WERI-Rb-1 (cell line): ENCODE data around the gene PPM1L.

Experiments
- DNase-seq: peaks from one replicate; pipeline ENCODE4 v3.0.0-alpha.2; 2020
- H3K27ac ChIP-seq: fragments of 250-450 bp; sonication (Bioruptor Pico); 2 replicates; pipeline ENCODE4 v1.5.1; 2020; ENCODE audit warnings: mild to moderate bottlenecking, moderate library complexity
- H3K27me3 ChIP-seq: fragments of 250-450 bp; sonication (Bioruptor Pico); 2 replicates; pipeline ENCODE4 v1.5.1; 2021; ENCODE audit warnings: mild to moderate bottlenecking, low read depth, moderate library complexity; ENCODE audit not compliant: insufficient read depth, severe bottlenecking
- H3K36me3 ChIP-seq: fragments of 250-450 bp; sonication (Bioruptor Pico); 2 replicates; pipeline ENCODE4 v1.5.1; 2020; ENCODE audit warnings: mild to moderate bottlenecking, moderate library complexity
- H3K4me3 ChIP-seq: 2 replicates; pipeline ENCODE4 v1.5.1; 2011; ENCODE audit warnings: low read depth, mild to moderate bottlenecking, control low read depth, low read length
- H3K9me3 ChIP-seq: fragments of 250-450 bp; sonication (Bioruptor Pico); 2 replicates; pipeline ENCODE4 v1.5.1; 2021; ENCODE audit warnings: mild to moderate bottlenecking, moderate library complexity; ENCODE audit not compliant: severe bottlenecking
- TF ChIP-seq, protein P1 (sequence below): IDR thresholded peaks from 2 replicates; pipeline ENCODE4 v1.5.1; 2011; ENCODE audit warnings: low read depth, mild to moderate bottlenecking, control low read depth, inconsistent platforms, low read length

PPM1L gene

DNA sequence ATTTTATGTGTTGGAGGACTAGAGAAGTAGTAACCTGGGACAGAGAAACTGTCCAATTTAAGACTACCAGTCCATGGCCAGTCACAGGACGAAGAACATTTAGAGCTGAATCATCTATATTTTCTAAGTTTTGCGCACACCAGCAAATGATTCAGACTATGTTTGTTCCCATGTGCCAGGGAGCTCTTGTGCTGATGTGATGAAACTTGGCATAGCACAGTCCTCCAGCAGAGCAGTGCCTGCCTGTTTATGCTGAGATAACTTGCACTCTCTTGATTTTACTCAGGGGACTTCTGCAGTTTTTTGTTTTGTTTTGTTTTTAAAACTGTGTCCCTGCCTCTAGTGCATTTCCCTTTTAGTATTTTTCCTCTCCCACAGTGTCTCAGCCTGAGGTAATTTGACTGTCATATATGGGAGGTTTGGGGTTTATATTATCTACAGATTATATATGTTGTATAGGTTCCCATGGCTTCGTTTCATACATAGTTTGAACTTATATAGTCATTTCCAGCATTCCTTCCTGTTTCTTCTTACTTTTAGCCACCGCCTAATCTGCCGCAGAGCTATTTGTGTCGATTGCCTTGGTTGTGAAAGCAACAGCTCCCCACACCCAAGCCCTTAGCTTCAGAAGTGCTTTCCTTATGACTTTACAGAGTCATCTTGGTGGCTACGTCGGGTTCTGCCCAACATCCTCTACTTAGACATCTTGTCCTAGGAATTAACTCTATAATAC is 45.5 kb downstream of the PPM1L start:
- H3K27me3 ChIP-seq: no peaks in the 10 kb centered on the region
- no peak overlapping the region for H3K27ac ChIP-seq
- H3K36me3 ChIP-seq: no peaks in the 10 kb centered on the region
- no peaks in the 10 kb centered on the region for H3K9me3 ChIP-seq
- DNase-seq: no peak
- no peak overlapping the region for H3K4me3 ChIP-seq
- TF ChIP-seq, protein P1, sequence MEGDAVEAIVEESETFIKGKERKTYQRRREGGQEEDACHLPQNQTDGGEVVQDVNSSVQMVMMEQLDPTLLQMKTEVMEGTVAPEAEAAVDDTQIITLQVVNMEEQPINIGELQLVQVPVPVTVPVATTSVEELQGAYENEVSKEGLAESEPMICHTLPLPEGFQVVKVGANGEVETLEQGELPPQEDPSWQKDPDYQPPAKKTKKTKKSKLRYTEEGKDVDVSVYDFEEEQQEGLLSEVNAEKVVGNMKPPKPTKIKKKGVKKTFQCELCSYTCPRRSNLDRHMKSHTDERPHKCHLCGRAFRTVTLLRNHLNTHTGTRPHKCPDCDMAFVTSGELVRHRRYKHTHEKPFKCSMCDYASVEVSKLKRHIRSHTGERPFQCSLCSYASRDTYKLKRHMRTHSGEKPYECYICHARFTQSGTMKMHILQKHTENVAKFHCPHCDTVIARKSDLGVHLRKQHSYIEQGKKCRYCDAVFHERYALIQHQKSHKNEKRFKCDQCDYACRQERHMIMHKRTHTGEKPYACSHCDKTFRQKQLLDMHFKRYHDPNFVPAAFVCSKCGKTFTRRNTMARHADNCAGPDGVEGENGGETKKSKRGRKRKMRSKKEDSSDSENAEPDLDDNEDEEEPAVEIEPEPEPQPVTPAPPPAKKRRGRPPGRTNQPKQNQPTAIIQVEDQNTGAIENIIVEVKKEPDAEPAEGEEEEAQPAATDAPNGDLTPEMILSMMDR: no peak

- Histone ChIP-seq H3K27ac (no peak overlapping the region), H3K4me3 (no peak overlapping the region), H3K36me3 (no peaks in the 10 kb centered on the region), H3K9me3 (no peaks in the 10 kb centered on the region), H3K27me3 (no peaks in the 10 kb centered on the region)
- TF ChIP-seq, protein P1: no peak
- no peak for DNase-seq
Observed at GRCh38 chr3:160804762-160805161, 48.7 kb downstream of the PPM1L start.

GRCh38 chr3:160806094-160806493 is 50.1 kb downstream of the PPM1L start:
- Histone ChIP-seq H3K36me3 (no peaks in the 10 kb centered on the region), H3K27me3 (no peaks in the 10 kb centered on the region), H3K9me3 (no peaks in the 10 kb centered on the region), H3K27ac (no peak overlapping the region), H3K4me3 (no peak overlapping the region)
- no peak for DNase-seq
- TF ChIP-seq, protein P1: no peak

- Histone ChIP-seq H3K36me3 (no peaks in the 10 kb centered on the region), H3K27ac (no peak overlapping the region), H3K9me3 (no peaks in the 10 kb centered on the region), H3K27me3 (no peaks in the 10 kb centered on the region), H3K4me3 (no peak overlapping the region)
- TF ChIP-seq, protein P1: no peak
- no peak for DNase-seq
Observed at GRCh38 chr3:160806686-160807085, 50.7 kb downstream of the PPM1L start.

DNA sequence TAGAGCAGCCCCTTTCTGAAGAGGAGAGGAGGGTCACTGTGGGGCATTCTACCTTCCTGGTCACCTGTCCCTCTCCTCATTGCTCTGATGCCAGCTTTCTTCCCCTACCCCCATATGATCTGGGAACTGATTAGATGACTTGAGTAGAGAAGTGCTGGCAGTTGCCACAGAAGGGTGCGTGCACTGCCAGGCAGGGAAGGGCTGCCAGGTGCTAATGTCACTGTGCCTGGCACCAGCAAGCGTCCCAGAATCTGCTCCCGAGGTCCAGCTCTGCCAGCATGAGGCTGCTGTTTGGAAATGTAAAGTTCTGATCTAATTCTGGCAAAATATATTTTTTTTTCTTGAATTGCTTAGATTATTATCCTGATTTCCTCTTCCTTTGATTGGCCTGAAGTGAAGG is 52.8 kb downstream of the PPM1L start:
- H3K27ac ChIP-seq: no peak overlapping the region
- H3K27me3 ChIP-seq: no peaks in the 10 kb centered on the region
- no peak for DNase-seq
- H3K36me3 ChIP-seq: no peaks in the 10 kb centered on the region
- H3K9me3 ChIP-seq: no peaks in the 10 kb centered on the region
- no peak overlapping the region for H3K4me3 ChIP-seq
- TF ChIP-seq, protein P1: no peak

GRCh38 chr3:160809453-160809852 is 53.4 kb downstream of the PPM1L start:
- DNase-seq: no peak

More at GRCh38 chr3:160809453-160809852, 53.4 kb downstream of the PPM1L start:
- Histone ChIP-seq H3K27ac (no peak overlapping the region), H3K4me3 (no peak overlapping the region), H3K27me3 (no peaks in the 10 kb centered on the region), H3K36me3 (no peaks in the 10 kb centered on the region), H3K9me3 (no peaks in the 10 kb centered on the region)
- TF ChIP-seq, protein P1: no peak
